ENCODE data around the gene WHRN. TPM values are rescaled to one million over a fixed set of nuclear protein-coding genes. Genes with fewer than 3 reads are reported as not detected.

WHRN gene
- polyA plus RNA-seq, 1 donor (not counting 4 experiments of a cell fraction or from before 2014, with no cell fraction given) = 1.2 TPM

DNA sequence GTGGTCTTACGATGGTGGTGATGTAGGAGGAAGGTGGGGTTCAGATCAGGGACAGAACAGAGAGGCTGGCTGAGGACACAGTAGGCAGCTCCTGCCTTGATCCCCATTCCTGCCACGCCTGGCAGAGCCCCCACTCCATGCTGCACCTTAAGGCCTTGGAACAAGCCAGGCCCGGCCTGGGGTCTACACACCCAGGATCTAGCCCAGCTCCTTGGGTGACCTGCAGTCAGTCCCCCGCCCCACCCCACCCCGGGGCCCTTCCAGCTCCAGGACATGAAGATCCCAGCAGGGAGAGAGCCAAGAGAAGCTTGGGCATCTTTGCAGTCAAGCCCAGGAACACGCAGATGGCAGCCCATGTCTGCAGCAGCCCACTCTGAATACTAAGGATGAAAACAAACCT is 34.7 kb downstream of the WHRN start:
- no peak overlapping the region for H3K9ac ChIP-seq (ENCODE audit: control insufficient read depth, extremely low read depth, insufficient read depth, low read length)
- H3K4me1 ChIP-seq (ENCODE audit: control insufficient read depth, extremely low read depth, insufficient read depth, low read length) = peaks cover 15% of the 10 kb centered on the region
- peaks cover 3% of the 10 kb centered on the region for H4K20me1 ChIP-seq (ENCODE audit: control insufficient read depth, extremely low read depth, insufficient read depth, low read length)
- dilution Hi-C loops (cut with MboI; ENCODE audit: extremely low pct_ligation_motif_present, low sequenced_read_pairs) = no loop called here
- TF ChIP-seq EZH2 (IDR thresholded peaks at IDR 0.05; ENCODE audit: low read length) = no peak
- no peaks in the 10 kb centered on the region for H3K9me3 ChIP-seq (ENCODE audit: control insufficient read depth, low read depth, low read length)
- FAIRE-seq (no peak), DNase-seq (ENCODE audit: low read depth, low spot score) (no peak)
- H3K36me3 ChIP-seq (ENCODE audit: control insufficient read depth in 2 of 2, extremely low read depth in 1 of 2, insufficient read depth in 2 of 2, low read length in 2 of 2) = no peaks in the 10 kb centered on the region
- no peak overlapping the region for H2AFZ ChIP-seq (ENCODE audit: control insufficient read depth, low read length)
- H3K27me3 ChIP-seq (ENCODE audit: control insufficient read depth, extremely low read depth, insufficient read depth, low read length) = no peaks in the 10 kb centered on the region
- H3K79me2 ChIP-seq (ENCODE audit: control insufficient read depth, insufficient read depth, low read length) = no peaks in the 10 kb centered on the region
- no peak overlapping the region for H3K4me2 ChIP-seq (ENCODE audit: control insufficient read depth, extremely low read depth, insufficient read depth, low read depth, low read length)
- H3K27ac ChIP-seq (ENCODE audit: control insufficient read depth, insufficient read depth, low read length) = no peak overlapping the region
- H3K4me3 ChIP-seq (ENCODE audit: control insufficient read depth in 2 of 3, extremely low read depth in 1 of 3, insufficient read depth in 2 of 3, low read depth in 1 of 3, low read length in 3 of 3) = no peak overlapping the region
- peaks cover 2% of the 10 kb centered on the region for H3K9me1 ChIP-seq (ENCODE audit: control insufficient read depth, extremely low read depth, insufficient read depth, low read length)

DNA sequence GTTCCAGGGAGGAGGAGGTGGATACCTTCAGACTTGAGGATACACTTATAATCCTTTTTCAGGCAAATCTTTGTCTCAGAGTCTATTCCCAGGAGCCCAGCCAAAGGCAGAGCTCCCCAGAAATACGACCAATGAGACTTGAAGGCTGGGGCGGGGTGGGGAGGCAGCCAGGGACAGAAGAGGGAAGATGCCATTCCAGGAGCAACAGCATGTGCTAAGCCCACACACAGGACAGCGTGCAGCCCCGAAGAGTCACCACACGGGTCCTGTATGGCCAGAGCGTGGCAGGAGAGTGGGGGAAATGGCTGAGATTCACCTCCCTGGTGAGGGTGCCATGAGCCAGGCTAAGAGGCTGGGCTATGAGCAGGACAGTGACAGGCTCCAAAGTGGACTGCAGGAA is 35.2 kb downstream of the WHRN start:
- peaks cover 2% of the 10 kb centered on the region for H3K9me1 ChIP-seq (ENCODE audit: control insufficient read depth, extremely low read depth, insufficient read depth, low read length)
- no peaks in the 10 kb centered on the region for H3K9me3 ChIP-seq (ENCODE audit: control insufficient read depth, low read depth, low read length)
- no peak overlapping the region for H3K9ac ChIP-seq (ENCODE audit: control insufficient read depth, extremely low read depth, insufficient read depth, low read length)
- no peak overlapping the region for H2AFZ ChIP-seq (ENCODE audit: control insufficient read depth, low read length)
- no peak for FAIRE-seq
- dilution Hi-C loops (cut with MboI; ENCODE audit: extremely low pct_ligation_motif_present, low sequenced_read_pairs) = no loop called here
- no peaks in the 10 kb centered on the region for H3K79me2 ChIP-seq (ENCODE audit: control insufficient read depth, insufficient read depth, low read length)
- H3K4me1 ChIP-seq (ENCODE audit: control insufficient read depth, extremely low read depth, insufficient read depth, low read length) = peaks cover 15% of the 10 kb centered on the region
- H3K27ac ChIP-seq (ENCODE audit: control insufficient read depth, insufficient read depth, low read length) = no peak overlapping the region
- no peak overlapping the region for H3K4me2 ChIP-seq (ENCODE audit: control insufficient read depth, extremely low read depth, insufficient read depth, low read depth, low read length)
- no peak overlapping the region for H3K4me3 ChIP-seq (ENCODE audit: control insufficient read depth in 2 of 3, extremely low read depth in 1 of 3, insufficient read depth in 2 of 3, low read depth in 1 of 3, low read length in 3 of 3)
- TF ChIP-seq EZH2 (IDR thresholded peaks at IDR 0.05; ENCODE audit: low read length) = no peak
- no peak for DNase-seq (ENCODE audit: low read depth, low spot score)
- H4K20me1 ChIP-seq (ENCODE audit: control insufficient read depth, extremely low read depth, insufficient read depth, low read length) = peaks cover 3% of the 10 kb centered on the region
- H3K36me3 ChIP-seq (ENCODE audit: control insufficient read depth in 2 of 2, extremely low read depth in 1 of 2, insufficient read depth in 2 of 2, low read length in 2 of 2) = no peaks in the 10 kb centered on the region
- no peaks in the 10 kb centered on the region for H3K27me3 ChIP-seq (ENCODE audit: control insufficient read depth, extremely low read depth, insufficient read depth, low read length)

DNA sequence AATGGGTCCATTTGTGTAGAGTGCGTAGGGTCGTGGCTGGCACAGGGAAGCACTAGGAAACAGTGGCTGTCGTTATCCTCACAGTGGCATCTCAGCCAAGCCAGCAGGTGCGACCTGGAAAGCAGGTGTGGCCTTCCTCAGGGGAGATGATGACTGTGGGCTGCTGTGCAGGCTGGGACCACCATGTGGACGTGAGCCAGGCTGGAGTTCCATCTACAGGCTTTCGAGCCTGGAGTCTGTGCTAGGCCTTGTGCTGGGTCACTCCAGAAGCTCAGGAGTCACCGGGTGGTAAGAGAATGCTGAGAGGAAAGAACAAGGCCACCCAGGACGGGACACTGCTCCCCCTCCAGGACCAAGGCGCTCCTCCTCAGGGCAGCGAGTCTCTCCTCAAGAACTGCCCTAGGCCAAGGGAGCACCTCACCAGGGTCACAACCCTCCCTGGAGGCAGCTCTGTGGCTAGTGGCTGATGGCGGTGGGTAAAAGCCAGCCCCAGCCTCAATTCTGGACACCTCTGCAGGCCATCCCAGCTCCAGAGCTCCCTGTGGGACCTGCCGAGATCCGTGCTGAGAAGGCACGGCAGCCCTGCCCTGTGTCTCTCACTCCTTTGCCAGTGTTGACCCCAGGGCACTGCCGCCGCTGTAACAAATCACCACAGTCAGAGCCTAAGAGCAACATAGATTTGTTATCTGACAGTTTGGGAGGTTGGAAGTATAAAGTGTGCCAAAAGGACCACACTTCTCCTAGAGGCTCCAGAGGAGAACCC is 36.0 kb downstream of the WHRN start:
- Histone ChIP-seq H4K20me1 (ENCODE audit: control insufficient read depth, extremely low read depth, insufficient read depth, low read length) (peaks cover 3% of the 10 kb centered on the region), H3K9ac (ENCODE audit: control insufficient read depth, extremely low read depth, insufficient read depth, low read length) (no peak overlapping the region), H3K4me3 (ENCODE audit: control insufficient read depth in 2 of 3, extremely low read depth in 1 of 3, insufficient read depth in 2 of 3, low read depth in 1 of 3, low read length in 3 of 3) (no peak overlapping the region), H3K4me1 (ENCODE audit: control insufficient read depth, extremely low read depth, insufficient read depth, low read length) (peaks cover 15% of the 10 kb centered on the region), H3K27ac (ENCODE audit: control insufficient read depth, insufficient read depth, low read length) (no peak overlapping the region), H3K4me2 (ENCODE audit: control insufficient read depth, extremely low read depth, insufficient read depth, low read depth, low read length) (no peak overlapping the region), H2AFZ (ENCODE audit: control insufficient read depth, low read length) (no peak overlapping the region), H3K27me3 (ENCODE audit: control insufficient read depth, extremely low read depth, insufficient read depth, low read length) (no peaks in the 10 kb centered on the region), H3K9me3 (ENCODE audit: control insufficient read depth, low read depth, low read length) (no peaks in the 10 kb centered on the region), H3K36me3 (ENCODE audit: control insufficient read depth in 2 of 2, extremely low read depth in 1 of 2, insufficient read depth in 2 of 2, low read length in 2 of 2) (no peaks in the 10 kb centered on the region), H3K79me2 (ENCODE audit: control insufficient read depth, insufficient read depth, low read length) (no peaks in the 10 kb centered on the region), H3K9me1 (ENCODE audit: control insufficient read depth, extremely low read depth, insufficient read depth, low read length) (peaks cover 2% of the 10 kb centered on the region)
- TF ChIP-seq, protein P1, sequence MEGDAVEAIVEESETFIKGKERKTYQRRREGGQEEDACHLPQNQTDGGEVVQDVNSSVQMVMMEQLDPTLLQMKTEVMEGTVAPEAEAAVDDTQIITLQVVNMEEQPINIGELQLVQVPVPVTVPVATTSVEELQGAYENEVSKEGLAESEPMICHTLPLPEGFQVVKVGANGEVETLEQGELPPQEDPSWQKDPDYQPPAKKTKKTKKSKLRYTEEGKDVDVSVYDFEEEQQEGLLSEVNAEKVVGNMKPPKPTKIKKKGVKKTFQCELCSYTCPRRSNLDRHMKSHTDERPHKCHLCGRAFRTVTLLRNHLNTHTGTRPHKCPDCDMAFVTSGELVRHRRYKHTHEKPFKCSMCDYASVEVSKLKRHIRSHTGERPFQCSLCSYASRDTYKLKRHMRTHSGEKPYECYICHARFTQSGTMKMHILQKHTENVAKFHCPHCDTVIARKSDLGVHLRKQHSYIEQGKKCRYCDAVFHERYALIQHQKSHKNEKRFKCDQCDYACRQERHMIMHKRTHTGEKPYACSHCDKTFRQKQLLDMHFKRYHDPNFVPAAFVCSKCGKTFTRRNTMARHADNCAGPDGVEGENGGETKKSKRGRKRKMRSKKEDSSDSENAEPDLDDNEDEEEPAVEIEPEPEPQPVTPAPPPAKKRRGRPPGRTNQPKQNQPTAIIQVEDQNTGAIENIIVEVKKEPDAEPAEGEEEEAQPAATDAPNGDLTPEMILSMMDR (optimal IDR thresholded peaks at IDR 0.05 in 1 of 3, IDR thresholded peaks at IDR 0.05 in 1 of 3, conservative IDR thresholded peaks at IDR 0.05 in 1 of 3; ENCODE audit: extremely low read depth in 1 of 3, insufficient read depth in 2 of 3, low read length in 3 of 3) = no peak
- no peak for TF ChIP-seq EZH2 (IDR thresholded peaks at IDR 0.05; ENCODE audit: low read length)
- no peak for FAIRE-seq
- DNase-seq (ENCODE audit: low read depth, low spot score) = no peak
- dilution Hi-C loops (cut with MboI; ENCODE audit: extremely low pct_ligation_motif_present, low sequenced_read_pairs) = no loop called here

Data from keratinocyte (primary cell).